Testis (tissue), 3 donors: Measurements from ENCODE around the gene TINAGL1. TPM values are rescaled to one million over a fixed set of nuclear protein-coding genes. Genes with fewer than 3 reads are reported as not detected.
A peak's percentile ranks its signal among the peaks of the same experiment; 100 is the strongest.

Experiments
- DNase-seq: peaks from one replicate; pipeline ENCODE4 v3.0.0-alpha.2; 2019
- H3K27ac ChIP-seq, 2 donors: fragments of 200-600 bp; sonication (generic); one replicate each; pipeline ENCODE4 v1.5.1; 2019
- H3K27me3 ChIP-seq: fragments of 200-600 bp; sonication (generic); one replicate; pipeline ENCODE4 v1.5.1; 2019
- H3K36me3 ChIP-seq: fragments of 200-600 bp; sonication (generic); one replicate; pipeline ENCODE4 v1.5.1; 2017; ENCODE audit warnings: low read depth; ENCODE audit errors: missing control alignments
- H3K4me1 ChIP-seq: fragments of 200-600 bp; sonication (generic); one replicate; pipeline ENCODE4 v1.5.1; 2019
- H3K4me3 ChIP-seq, 2 donors: fragments of 200-600 bp; sonication (generic); one replicate each; pipeline ENCODE4 v1.5.1; 2017 to 2019
- H3K9me3 ChIP-seq: fragments of 200-600 bp; sonication (generic); one replicate; pipeline ENCODE4 v1.5.1; 2017
- POLR2A ChIP-seq: fragments of 450-650 bp; IDR thresholded peaks from one replicate; pipeline ENCODE4 v1.6.1; 2017; ENCODE audit warnings: antibody characterized with exemption, mild to moderate bottlenecking, moderate library complexity
- WGBS, 2 donors: methylation state at CpG; one replicate each; pipeline ENCODE4 v1.1.5; 2018; 5-methylcytosine and 5-hydroxymethylcytosine counted together
- intact Hi-C: fragments of 100-400 bp; cut with DNase I; formaldehyde crosslinking; loops from one replicate; pipeline ENCODE4 v1.15.1; 2023; ENCODE audit warnings: low total_unique reads
- polyA plus RNA-seq: library from polyadenylated mRNA; stranded (reverse); fragments of 350-450 nt; fragmentation: Illumina TruSeq; extraction: RNeasy Lipid Tissue Mini Kit (QIAGEN cat#74804); gene quantifications from one replicate; pipeline ENCODE4 v1.2.3, GENCODE V29; 2014; ENCODE audit warnings: low read depth, low replicate concordance; ENCODE audit not compliant: insufficient read depth
- total RNA-seq, 2 donors: library from RNA; depleted of rRNA; stranded (reverse); fragments of >200 nt; gene quantifications; one replicate each; pipeline ENCODE4 v1.2.3, GENCODE V29; 2016
- TF ChIP-seq, protein P1 (sequence below), 3 experiments: fragments of 450-650 bp in 2 of 3; fragments of 200-600 bp in 1 of 3; sonication (generic) in 1 of 3; IDR thresholded peaks; one replicate each; pipeline ENCODE4 v1.5.1; 2016 to 2019; ENCODE audit warnings: antibody characterized with exemption in 3 of 3, mild to moderate bottlenecking in 2 of 3, moderate library complexity in 1 of 3

TINAGL1 gene
- total and polyA plus RNA-seq, 3 donors from 2014 or later = 16.4 to 24.6 (median 23.2) TPM

DNA sequence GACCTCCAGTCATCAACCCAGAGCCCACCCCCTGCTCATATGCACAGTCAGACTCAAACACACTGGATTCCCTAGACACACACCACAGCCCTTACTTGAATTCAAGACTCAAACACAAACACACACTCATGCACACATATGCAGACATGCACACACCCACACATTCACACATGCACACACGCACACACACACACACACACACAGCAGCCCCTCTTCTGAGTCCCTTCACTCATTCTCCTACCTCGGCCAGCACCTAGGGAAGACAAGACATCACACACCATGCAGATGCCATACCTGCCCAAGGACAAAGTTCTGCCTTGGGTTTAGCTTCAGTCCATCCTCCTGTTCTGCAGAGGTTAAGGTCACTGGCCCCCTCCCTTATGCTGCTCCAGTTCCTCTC, 39.6 kb downstream of the TINAGL1 start:
- 44 to 90% methylated on average over 2 of the region's 2 CpGs for WGBS, 2 donors
- Histone ChIP-seq H3K4me3 (no peak overlapping the region), H3K9me3 (no peaks in the 10 kb centered on the region), H3K27me3 (no peaks in the 10 kb centered on the region), H3K4me1 (peaks cover 9% of the 10 kb centered on the region), H3K27ac (no peak overlapping the region), H3K36me3 (no peaks in the 10 kb centered on the region)
- no peak for DNase-seq
- intact Hi-C loops = no loop called here
- no peak for TF ChIP-seq POLR2A
- TF ChIP-seq, protein P1, sequence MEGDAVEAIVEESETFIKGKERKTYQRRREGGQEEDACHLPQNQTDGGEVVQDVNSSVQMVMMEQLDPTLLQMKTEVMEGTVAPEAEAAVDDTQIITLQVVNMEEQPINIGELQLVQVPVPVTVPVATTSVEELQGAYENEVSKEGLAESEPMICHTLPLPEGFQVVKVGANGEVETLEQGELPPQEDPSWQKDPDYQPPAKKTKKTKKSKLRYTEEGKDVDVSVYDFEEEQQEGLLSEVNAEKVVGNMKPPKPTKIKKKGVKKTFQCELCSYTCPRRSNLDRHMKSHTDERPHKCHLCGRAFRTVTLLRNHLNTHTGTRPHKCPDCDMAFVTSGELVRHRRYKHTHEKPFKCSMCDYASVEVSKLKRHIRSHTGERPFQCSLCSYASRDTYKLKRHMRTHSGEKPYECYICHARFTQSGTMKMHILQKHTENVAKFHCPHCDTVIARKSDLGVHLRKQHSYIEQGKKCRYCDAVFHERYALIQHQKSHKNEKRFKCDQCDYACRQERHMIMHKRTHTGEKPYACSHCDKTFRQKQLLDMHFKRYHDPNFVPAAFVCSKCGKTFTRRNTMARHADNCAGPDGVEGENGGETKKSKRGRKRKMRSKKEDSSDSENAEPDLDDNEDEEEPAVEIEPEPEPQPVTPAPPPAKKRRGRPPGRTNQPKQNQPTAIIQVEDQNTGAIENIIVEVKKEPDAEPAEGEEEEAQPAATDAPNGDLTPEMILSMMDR (IDR thresholded peaks at IDR 0.05) = no peak

DNA sequence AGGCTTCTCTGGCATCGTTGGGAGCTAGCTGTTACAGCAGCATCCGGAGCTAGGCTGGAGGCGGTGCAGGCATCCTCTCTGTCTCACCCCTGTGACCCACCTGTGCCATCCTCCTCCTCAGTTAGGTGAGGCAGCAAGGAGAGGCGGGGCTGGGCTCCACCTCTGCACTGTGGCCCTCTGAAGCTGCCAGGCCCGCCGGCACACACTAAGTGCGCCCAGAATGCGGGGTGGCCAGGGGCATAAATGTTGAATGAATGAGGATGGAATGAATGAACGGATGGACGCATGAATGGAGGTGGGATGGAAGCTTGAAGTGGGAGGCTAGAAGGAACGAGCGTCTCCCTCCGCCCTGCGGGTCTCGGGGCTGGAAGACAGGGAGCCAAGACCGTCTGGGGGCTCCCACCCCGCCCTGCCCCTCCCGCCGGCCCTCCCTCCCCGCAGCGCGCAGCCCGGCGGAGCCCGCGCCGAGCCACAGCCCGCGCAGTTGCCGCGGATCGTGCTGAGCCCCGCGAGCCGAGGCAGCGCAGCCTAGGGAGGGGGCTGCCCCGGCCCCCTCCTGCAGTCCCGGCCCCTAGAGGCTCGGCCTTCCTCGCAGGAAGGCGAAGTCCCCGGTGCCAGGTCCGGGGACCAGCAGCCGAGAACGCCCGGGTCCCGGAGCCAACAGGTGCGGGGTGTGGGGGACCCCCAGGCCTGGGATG, 41.1 kb downstream of the TINAGL1 start, which contains the start of gene HCRTR1:
Gene HCRTR1, plus strand, starts transcription at position 472 of the 698 bp plus-strand sequence. CDS start 1,504 bp downstream, outside the sequence.
- H3K27ac ChIP-seq = no peak within 1 kb of the TSS
- no peak for TF ChIP-seq POLR2A
- TF ChIP-seq, protein P1 (IDR thresholded peaks at IDR 0.05) = no peak

DNA sequence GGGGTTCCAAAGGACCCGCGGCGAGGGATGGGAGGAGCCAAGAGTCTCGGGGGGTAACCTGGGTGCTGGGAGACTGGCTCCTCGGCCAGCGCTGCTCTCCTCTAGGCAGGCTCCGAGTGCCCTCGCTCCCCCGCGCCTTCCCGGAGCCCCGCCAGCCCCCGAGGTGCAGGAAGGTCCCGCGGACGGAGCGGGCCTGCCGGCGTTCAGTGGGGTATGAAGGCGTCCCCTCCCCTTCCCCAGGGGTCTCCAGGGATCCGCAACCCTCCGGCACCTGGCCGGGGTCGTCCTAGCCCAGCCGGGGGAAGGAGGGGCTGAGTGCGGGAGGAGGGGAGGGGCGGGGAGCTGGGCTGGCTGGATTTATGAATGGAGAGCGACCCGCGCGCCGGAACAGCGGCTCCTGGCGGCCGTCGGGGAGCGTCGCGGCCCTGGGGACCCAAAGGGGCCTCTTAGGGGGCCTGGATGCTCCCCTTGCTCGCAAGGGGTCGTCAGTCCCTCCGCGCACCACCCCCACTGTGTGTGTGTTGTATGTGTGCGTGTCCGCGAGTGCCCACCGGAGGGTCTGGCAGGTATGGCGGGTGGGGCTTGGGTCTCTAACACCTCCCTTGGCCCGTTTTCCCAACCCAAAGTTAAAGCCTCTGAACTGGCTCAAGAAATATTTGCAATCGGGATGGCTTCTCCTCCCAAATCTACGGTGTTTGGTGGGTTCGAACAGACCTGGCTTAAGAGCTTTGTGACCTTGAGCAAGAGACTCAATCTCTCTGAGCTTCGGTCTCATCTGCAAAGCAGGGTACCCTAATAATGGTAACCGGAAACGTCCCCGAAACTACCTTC, 41.8 kb downstream of the TINAGL1 start:
- no peak overlapping the region for H3K27ac ChIP-seq
- no peaks in the 10 kb centered on the region for H3K36me3 ChIP-seq
- H3K4me1 ChIP-seq = peaks cover 9% of the 10 kb centered on the region
- intact Hi-C loops = no loop called here
- TF ChIP-seq POLR2A = no peak
- TF ChIP-seq, protein P1 (IDR thresholded peaks at IDR 0.05) = peak in 2 of 3 experiments; percentile 43 to 73
- H3K9me3 ChIP-seq = no peaks in the 10 kb centered on the region
- WGBS, 2 donors = 11 to 36% methylated on average over 13 to 53 of the region's 56 CpGs
- no peaks in the 10 kb centered on the region for H3K27me3 ChIP-seq
- peak; percentile 56 for DNase-seq
- H3K4me3 ChIP-seq = peak overlapping the region; percentile 24 to 54

More for the DNA sequence above, 41.1 kb downstream of the TINAGL1 start, which contains the start of gene HCRTR1:
- peaks cover 9% of the 10 kb centered on the region for H3K4me1 ChIP-seq
- no peaks in the 10 kb centered on the region for H3K27me3 ChIP-seq
- 8 to 17% methylated on average over 11 to 46 of the region's 48 CpGs for WGBS, 2 donors
- intact Hi-C loops = no loop called here
- H3K9me3 ChIP-seq = no peaks in the 10 kb centered on the region
- H3K4me3 ChIP-seq = peak within 1 kb of the TSS; percentile 24 to 54
- DNase-seq = no peak
- H3K36me3 ChIP-seq = no peaks in the 10 kb centered on the region

DNA sequence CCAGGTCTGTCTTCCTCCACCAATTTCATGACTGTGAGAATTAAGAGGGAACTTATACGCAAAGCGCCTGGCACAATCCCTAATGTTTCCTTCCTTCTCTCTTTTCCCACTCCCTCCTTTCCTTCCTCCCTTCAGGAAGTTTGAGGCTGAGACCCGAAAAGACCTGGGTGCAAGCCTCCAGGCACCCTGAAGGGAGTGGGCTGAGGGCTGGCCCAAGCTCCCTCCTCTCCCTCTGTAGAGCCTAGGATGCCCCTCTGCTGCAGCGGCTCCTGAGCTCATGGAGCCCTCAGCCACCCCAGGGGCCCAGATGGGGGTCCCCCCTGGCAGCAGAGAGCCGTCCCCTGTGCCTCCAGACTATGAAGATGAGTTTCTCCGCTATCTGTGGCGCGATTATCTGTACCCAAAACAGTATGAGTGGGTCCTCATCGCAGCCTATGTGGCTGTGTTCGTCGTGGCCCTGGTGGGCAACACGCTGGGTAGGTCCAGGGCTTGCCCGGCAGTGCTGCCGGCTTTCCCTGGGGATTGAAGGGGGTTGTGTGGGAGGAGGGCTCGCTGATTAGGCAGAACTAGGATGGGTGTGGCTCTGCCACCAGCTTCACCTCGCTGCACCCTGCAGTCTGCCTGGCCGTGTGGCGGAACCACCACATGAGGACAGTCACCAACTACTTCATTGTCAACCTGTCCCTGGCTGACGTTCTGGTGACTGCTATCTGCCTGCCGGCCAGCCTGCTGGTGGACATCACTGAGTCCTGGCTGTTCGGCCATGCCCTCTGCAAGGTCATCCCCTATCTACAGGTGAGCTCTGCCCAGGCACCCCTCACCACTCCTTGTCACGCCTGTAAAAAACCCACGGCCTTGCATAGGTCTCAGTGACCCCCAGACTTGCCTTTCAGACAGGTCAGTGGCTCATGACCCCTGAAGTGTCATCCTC, 42.9 kb downstream of the TINAGL1 start:
- TF ChIP-seq POLR2A = no peak
- TF ChIP-seq, protein P1 (IDR thresholded peaks at IDR 0.05) = no peak
- Histone ChIP-seq H3K27ac (no peak overlapping the region), H3K4me3 (no peak overlapping the region), H3K27me3 (no peaks in the 10 kb centered on the region), H3K9me3 (no peaks in the 10 kb centered on the region), H3K4me1 (peaks cover 9% of the 10 kb centered on the region), H3K36me3 (no peaks in the 10 kb centered on the region)
- intact Hi-C loops = no loop called here
- 72 to 79% methylated on average over 6 to 23 of the region's 23 CpGs for WGBS, 2 donors
- no peak for DNase-seq
